Measurements from ENCODE around the gene MBD4.

Gene MBD4

DNA sequence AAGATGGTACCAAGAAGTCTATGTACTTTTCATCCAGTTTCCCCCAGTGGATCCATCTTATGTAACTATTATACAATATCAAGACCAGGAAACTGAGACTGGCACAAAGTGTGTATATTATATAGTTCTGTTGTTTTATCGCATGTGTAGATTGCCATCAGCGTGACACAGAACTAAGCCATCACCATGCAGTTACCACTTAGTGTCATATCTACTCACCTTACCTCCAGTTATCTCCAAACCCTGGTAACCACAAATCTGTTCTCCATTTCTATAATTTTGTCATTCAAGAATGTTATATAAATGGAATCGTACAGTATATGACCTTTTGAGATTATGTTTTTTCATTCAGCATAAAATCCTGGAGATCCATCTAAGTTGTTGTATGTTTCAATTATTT is 23.3 kb upstream of the MBD4 start:
- DNase-seq = no peak

DNA sequence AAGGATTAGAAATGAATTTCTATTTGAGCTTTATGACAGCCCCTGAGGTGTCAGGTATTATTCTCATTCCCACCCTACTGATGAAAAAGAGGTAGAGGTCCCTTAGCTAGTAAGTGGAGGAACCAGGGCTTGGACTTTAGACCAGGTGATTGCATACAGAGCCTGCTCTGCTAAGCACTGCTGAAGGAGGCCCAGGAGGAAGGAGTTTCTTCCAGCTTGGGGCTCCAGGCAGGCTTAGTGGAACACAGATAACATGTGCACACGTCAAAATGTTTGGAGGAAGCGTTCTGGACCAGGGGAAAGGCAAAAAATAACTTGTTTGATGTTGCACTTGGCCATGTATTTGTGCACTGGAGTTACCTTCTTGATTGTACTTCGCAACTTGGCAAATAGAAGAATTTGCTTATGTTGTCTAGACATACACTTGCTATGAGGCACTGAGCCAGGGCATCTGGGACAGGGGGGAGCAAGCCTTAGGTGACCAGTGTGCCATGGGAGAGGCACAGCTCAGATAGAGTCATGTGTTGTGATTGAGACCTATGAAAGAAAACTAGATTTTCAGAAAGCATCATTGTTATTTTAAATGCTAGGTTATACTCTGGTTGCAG is 22.7 kb upstream of the MBD4 start:
- DNase-seq = no peak

DNA sequence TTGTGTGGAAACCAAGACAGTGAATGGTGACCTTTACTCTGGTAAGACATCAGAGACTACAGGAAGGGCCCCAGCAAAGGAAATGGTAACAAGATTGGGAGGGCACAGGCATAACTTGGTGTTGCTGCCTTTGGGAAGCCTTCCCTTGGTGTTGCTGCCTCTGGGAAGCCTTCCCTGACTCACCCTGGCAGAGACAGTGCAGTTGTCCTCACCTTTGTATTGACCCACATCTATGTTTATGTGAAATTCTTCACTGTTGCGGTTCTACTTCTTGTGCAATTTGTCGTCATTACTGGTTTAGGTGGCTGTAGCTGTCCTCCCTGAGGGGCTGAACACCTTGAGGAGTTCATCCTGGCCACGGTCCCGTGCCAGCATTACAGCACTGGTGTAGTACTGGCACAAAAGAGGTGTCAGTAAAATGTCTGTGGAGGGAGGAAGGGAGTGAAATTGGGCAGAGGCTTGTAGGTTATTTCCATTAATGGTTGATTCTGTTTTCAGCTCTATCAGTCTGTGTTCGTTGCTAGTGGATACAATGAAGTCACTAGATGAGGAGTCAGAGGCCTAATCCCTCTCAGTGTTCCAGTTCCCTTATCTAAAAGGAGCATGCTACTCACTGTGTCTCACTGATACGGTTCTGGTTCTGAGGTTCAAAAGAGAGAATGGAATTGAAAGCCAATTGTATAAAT is 21.9 kb upstream of the MBD4 start:
- DNase-seq = no peak

DNA sequence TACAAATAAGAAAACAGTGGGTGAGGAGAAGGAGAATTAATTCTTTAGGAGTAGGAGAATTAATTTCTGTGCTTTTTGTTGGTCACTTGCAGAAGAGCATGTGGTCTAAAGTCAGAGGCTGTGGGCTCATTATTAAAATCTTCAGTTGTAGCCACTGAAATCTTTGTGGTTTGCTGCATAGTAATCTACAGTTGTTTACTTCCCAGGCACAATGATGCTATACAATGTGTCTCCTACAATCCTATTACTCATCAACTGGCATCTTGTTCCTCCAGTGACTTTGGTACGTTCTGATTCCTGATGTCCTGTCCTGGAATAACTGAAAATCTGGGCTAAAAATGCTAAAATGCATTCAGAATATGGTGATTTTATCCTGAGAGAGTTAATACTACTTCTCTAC is 21.3 kb upstream of the MBD4 start:
- DNase-seq = peak; percentile 37

DNA sequence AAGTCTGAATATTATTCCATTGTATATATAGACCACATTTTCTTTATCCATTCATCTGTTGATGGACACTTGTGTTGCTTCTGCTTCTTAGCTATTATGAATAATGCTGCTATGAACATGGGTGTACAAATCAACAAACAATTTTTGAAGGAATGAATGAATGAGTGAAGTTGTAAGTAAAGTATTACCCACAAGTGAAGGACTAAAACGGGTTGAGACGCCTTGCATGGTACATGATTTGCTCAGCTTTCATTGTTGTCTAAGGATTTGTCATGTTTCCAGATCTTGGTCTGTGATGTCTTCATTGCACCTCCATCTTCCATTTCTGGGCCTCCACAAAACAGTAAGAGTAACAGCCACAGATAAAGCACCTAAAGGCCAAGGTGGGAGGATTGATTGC is 20.8 kb upstream of the MBD4 start:
- DNase-seq = no peak

DNA sequence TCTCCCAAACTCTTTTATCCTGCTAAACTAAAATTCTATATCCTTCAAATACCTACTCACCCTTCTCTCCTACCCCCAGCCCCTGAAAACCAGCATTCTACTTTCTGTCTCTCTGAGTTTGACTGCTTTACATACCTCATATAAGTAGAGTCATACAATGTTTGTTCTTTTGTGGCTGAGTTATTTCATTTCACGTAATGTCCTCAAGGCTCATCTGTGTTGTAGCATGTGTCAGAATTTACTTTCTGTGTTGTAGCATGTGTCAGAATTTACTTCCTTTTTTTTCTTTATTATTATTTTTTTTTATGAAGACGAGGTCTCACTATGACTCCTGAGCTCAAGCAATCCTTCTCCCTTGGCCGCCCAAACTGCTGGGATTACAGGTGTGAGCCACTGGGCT is 20.4 kb upstream of the MBD4 start:
- no peak for DNase-seq

DNA sequence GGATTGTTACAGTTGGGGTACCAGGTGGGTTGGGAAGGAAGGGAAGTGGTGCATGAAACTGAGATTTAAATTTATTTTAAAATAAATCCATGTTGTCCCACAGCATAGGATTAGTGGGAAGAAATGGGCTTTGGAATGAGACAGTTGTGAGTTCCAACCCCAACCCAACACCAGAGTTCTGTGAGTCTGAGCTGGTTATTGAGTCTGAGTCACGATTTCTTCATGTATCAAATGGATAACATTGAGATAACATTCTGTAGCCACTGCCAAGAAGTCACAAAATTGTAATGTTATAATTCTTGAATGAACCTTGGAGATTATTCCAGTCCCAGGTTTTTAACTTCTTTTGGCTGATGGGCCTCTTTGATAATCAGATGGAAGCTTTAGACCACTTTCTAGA is 14.0 kb upstream of the MBD4 start:
- no peak for DNase-seq

DNA sequence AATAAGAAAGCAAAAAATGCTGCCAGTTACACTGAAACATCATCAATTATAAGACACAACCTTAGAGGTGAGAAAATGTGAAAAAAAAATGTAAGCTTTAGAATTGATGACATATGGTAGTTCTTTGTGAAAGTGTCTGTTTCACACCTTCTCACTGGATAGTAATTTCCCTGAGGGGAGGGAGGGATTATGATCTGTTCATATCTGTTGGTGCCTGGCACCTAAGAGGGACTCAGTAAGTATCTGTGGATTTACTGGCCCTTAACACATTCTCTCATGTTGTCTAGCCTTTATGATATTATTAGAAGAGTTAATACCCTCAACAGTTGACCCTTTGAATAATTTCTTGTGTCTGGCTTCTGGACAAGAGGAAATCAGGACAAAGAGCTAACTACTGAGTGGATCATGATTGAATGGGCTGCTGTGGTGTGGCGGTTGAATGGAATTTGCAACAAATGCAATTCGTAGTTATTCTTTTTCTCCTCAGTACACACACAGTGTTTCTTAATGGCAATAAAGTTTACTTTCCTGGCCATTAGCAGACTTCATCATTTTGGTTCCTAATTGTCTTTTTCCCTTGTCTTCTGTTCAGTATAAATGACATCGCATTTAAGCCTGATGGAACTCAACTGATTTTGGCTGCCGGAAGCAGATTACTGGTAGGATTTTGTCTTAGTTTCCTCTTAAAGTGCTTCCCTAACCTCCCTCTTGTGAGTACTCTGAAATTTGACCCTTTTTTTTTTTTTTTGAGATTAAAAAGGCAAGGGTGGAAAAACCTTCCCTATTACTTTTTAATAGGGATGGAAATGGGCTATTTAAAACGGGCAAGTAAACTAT is 9.7 kb upstream of the MBD4 start:
- no peak for DNase-seq

DNA sequence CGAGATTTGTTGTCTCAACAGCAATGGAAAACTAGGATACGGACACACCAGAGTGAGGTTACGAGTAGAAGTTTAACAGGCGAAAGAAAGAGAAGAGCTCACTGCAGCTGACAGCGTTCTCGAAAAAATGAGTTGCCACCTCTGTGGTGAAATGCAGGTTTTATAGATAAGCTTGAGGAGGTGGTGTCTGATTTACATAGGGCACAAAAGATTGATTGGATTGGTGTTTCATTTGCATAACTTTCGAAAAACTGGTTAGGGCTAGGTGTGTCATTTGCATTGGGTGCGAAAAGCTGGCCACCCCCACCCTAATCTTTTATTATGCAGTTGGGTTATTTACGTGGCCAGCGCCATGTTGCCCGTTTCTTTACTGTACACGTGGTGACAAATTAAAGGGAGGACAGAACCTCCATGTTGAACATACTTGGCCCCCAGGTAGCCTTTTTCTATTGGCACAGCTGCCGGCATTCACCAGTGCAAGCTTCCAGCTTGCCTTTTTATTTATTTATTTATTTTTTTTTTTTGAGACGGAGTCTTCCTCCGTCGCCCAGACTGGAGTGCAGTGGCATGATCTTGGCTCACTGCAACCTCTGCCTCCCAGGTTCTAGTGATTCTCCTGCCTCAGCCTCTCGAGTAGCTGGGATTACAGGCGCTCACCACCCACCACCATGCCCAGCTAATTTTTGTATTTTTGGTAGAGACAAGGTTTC is 8.6 kb upstream of the MBD4 start:
- no peak for DNase-seq

DNA sequence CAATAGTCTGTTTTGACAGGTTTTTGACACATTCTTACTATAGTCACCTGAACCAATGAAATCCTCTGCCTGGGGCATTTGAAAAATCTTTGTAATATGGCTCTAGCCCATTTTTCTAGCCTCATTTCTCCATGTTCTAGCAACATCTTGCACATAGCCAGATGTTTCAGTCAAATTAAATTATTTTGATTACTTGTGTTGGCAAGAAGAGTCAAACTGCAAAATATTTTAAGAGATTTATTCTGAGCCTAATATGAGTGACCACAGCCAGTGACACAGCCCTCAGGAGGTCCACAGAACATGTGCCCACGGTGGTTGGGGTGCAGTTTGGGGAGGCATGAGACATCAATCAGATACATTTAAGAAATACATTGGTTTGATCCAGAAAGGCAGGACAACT is 7.2 kb upstream of the MBD4 start:
- DNase-seq = no peak

DNA sequence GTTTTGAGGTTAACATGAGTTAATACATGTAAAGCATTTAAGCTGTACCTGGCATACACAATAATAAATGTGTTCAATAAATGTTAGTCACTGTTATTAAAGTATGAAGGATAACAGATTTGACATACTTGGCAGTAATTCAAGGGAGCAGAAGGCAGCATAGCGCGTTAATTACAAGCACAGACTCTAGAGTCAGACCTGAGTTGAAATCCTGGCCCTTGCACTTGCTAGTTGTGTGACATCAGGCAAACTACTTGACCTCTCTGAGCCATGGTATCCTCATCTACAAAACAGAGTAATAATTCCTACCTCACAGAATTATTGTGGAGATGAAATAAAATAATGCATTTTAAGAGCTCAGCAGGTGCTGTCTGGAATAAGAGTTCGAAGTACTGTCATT is 5.7 kb upstream of the MBD4 start:
- DNase-seq = no peak

DNA sequence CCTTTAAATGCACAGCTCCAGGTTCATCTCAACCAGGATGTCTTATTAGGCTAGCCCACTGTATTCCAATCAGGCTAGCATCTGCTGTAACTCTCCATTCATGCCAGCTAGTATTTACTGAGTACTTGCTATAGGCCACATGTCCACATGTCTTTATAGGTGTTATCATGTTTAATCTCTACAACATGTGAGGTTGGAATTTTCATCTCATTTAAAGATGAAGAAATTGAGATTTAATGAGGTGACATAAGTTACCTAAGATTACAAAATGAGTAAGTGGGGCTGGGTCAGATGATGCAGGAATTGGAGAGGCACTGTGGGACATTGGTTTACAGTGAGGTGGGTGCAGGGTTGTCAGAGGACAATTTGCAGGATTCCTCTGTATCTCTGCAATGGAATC is 3.2 kb upstream of the MBD4 start:
- DNase-seq = no peak

DNA sequence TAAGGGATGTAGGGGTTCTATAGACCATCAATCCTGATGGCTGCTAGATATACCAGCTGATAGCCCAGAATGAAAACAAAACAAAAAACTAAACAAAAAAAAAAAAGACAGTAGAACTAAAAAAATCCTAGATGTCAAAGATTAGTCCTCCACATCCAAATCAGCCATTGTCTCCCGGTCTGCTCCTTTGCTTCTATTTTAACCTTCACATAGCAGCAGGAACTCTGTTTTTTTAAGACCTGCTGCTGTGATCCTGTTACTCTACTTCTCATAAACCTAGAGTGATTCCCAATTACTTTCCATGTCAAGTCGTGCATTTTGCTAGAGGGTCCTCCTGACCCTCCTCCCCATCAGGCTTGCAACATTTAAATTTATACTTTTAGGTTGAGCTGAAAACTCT is 2.7 kb upstream of the MBD4 start:
- no peak for DNase-seq

DNA sequence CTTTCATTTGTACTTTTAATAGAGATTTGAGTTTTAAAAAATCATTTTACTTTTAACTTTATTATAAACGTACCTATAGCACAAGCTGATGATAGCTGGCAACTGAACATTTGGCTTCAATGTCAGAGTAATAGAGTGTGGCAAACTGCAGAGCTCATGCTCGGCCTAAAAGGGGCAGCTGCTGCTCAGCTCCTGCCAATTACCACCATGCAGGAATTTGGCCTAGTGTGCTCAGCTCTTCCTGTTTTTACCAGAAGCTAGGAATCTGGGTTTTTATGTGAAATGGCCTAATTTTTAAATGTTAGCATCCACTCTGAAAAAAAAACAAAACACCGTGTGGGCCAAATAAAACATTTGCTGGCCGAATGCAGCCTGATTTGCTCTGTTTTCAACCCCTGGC is 2.0 kb upstream of the MBD4 start:
- DNase-seq = peak; percentile 46

DNA sequence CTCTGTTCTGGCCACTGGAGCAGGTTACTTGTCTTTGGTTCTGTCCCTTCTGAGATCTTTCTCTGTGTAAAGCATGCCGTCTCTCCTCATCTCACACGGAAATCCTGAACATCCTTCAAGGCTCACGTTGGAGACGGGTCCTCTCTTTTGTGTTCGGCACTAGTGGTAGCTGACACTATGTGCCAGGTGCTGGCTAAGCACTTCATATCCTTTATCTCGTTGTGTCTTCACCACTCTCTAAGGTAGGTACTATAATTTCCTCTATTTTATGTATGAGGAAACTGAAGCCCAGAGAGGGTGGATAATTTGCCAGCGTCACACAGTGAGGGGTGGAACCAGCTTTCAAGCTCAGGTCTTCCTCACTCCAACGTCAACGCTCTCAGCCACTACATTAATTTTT is 1.5 kb upstream of the MBD4 start:
- DNase-seq = no peak

DNA sequence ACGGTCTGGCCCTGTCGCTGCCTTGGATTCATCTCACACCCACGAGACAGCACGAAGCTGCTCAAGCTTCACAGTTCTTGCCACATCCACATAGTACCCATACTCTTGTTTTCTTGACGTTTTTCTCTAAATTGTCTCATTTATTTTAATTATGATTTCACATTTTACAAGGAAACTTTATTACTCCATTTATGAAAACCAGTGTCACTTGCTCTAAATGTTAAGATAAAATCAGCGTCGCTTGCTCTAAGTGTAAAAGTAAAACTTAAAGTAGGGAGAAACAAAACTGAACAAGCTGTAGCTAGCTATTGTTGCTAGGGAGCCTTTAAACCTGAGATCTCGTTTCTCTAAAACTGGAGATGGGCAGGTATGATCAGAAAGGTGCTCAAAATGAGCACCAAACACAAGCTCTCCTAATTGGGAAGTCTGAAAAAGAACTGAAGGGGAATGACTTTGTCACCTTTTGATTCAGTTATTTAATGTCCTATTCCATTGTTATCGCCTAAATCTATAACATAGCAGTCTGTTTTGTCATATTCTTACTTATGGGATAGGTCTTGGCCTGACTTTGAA is 956 bp upstream of the MBD4 start:
- DNase-seq = no peak

DNA sequence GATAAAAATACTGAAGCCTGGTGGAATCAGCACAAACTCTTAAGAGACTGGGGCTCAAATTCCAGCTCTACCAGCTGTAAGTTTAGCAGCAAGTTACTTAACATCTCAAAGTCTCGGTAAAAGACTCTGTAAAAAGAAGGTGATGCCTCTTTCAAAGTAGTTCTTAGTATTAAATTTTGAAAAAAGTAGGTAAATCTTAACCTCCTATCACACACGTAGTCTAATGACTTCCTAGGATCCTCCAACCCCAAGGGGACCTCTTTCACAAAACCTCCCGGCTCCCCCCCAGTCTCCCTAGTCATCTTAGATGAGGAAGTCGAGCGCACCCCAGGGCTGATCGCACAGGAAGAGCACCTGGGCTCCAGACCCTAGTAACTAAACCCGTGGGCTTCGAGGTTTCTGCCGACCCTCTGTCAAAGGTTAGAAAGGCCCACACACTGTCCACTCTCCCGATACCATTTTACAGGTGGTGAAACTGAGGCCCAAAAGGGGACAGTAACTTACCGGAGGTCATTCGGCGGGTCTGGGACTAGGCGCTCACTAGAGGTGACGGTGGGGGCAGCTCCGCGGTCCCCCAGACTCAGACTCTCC is 427 bp downstream of the MBD4 start:
- no peak for DNase-seq

DNA sequence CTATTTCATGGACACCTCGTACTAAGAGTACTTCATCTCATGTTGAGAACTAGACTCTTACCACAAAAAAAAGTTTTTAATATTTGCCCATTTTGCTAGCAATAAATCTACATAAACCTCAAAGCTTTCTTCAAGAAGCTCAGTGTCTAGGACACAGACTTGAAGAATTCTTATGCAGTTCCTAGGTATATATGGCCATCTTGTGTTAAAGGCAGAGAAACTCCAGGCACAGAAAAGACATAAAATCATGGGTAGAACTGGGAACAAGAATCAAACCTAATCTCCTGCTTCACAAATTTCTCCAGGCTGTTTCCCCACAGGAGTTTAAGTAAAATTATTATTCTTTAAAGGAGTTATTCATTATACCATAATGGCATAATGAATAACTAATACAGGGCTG is 4.4 kb downstream of the MBD4 start:
- DNase-seq = no peak

DNA sequence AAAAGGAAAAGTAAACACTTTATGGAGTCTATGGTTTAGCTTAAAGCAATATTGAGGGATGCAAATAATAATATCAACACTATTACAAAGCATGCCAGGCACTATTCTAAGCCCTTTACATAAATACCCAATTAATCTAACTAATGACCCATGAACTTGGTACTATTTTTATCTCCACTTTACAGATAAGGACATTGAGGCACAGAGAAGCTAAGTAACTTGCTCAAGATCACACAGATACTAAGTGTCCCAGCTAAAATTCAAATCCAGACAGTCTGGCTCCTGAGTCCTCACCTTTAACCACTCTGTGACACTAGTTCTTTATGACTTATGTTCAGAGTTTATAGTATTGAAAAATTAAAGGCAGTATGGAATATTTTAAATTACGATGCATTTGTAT is 5.6 kb downstream of the MBD4 start:
- no peak for DNase-seq

DNA sequence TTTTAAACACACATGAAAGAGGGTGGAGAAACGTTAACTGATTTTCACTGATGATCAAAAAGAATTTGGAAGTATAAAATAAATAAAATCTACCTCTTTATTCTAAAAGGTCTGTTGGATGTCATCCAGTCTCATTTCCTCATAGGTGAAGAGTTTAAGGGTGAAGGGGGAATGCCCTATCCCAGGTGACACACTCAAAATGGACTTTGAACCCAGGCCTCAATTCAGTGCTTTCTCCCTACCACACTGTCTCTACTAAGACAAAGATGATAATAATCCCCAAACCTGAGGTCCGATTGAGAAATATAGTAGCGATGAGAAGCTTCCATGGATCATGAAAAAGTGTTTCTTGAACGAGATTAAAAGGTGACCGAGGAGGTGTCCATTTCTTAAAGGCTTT is 6.2 kb downstream of the MBD4 start:
- DNase-seq = no peak

DNA sequence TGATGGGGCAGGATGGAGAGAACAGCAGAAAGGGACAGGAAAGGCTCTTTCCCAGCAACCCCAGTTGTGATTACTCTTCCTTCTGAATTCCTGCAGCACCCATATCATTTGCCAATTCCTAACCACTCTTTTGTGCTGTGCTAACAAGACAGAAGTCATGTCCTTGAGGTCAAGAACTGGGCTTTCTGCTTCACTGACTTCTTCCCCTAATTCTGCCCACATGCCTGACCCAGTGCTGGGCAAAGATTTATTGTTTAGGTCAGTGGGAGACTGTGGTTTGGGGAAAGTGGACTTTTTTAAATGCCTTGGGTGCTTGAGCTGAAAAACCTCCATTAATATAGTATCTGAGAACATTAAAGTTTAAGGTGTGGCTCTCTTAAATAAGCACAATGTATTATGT is 7.1 kb downstream of the MBD4 start:
- DNase-seq = no peak

DNA sequence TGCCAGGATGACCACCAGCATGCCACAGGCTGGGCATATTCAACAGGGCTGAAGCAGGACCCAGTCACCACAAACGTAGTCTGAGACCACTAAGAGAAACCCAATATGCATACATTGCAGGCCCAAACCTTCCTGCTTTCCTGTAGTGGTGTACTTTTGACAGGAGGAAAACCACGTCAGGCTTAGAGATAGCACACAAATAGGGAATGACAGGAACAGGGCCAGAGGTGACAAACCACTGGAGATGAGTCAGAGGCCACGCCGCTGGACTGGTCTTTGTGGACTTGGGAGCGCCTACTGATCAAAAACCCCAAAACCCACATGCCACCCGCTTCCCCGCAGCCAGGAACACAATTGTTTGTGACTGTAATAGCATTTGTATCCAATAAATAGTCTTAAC is 7.7 kb downstream of the MBD4 start:
- no peak for DNase-seq

DNA sequence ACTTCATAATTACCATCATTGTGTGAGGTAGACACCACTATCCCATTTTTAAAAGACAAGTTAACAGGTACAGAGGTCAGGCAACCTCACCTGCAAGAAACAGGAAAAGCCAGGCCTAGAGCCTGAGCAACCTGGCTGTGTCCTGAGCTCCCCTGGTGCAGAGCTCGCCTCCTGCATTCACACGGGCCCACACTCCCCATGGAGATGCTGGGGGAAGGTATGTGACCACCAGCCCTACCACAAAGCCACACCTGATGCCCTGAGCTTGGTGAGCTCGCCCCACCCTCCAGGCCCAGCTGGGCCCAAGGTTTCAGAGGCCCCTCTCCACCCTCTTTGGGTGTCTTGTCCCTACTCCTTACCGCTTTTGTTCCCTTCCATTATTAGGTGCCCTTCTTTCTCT is 10.1 kb downstream of the MBD4 start:
- DNase-seq = no peak
